A549 (cell line): ENCODE data around the gene SVOPL. TPM values are rescaled to one million over a fixed set of nuclear protein-coding genes. Genes with fewer than 3 reads are reported as not detected.

Experiments
- ATAC-seq, 2 experiments: fragments of 200-7000 bp in 1 of 2; fragments of >200 bp in 1 of 2; cut with Nextera tagmentation in 1 of 2; cut with Tn5 transposase in 1 of 2; 3 replicates each; pipeline versions ENCODE4 v1.8.0 to v1.9.1; 2018 to 2020; ENCODE audit warnings: mild to moderate bottlenecking in 1 of 2, moderate library complexity in 1 of 2
- CTCF ChIA-PET: fragments of 300-600 bp; sonication (Branson Sonifier 250); formaldehyde crosslinking; extraction: SDS; loops from one replicate; lab custom pipeline; 2021; ENCODE audit warnings: antibody characterized with exemption, inconsistent platforms; lab: Yijun Ruan, JAX
- POLR2A ChIA-PET: fragments of 350-600 bp; formaldehyde crosslinking; extraction: SDS; loops from one replicate; lab custom pipeline; 2021; ENCODE audit warnings: antibody characterized with exemption, inconsistent platforms; lab: Yijun Ruan, JAX
- DNase-seq, 2 experiments: peaks; one replicate each; pipeline versions ENCODE4 v3.0.0 to v3.0.0-alpha.2; 2011 to 2016; ENCODE audit warnings: low read depth in 1 of 2, low spot score in 1 of 2
- FAIRE-seq: peaks from 2 replicates; lab custom pipeline; 2011; peaks lifted over from hg19 to GRCh38; lab: Jason Lieb, UNC
- H3K27ac ChIP-seq, 2 experiments: fragments of >200 bp; sonication (Bioruptor Twin); formaldehyde crosslinking; 3 replicates each; pipeline ENCODE4 v1.5.1; 2016 to 2017
- H3K4me1 ChIP-seq: fragments of >200 bp; sonication (Bioruptor Twin); formaldehyde crosslinking; 3 replicates; pipeline ENCODE4 v1.6.1; 2016
- H3K4me2 ChIP-seq: fragments of >200 bp; sonication (Bioruptor Twin); formaldehyde crosslinking; 3 replicates; pipeline ENCODE4 v1.6.1; 2016
- H3K4me3 ChIP-seq: fragments of >200 bp; sonication (Bioruptor Twin); formaldehyde crosslinking; 3 replicates; pipeline ENCODE4 v1.5.1; 2016
- H3K9me3 ChIP-seq: fragments of >200 bp; sonication (Bioruptor Twin); formaldehyde crosslinking; 3 replicates; pipeline ENCODE4 v1.6.1; 2016
- ATOH8 ChIP-seq: fragments of 250-450 bp; sonication (Bioruptor Pico); IDR thresholded peaks from 2 replicates; pipeline ENCODE4 v1.5.0; 2020; ENCODE audit warnings: low read depth, mild to moderate bottlenecking, moderate library complexity
- CHD4 ChIP-seq: fragments of 200-600 bp; sonication (generic); IDR thresholded peaks from 2 replicates; pipeline ENCODE4 v1.6.1; 2016; ENCODE audit warnings: antibody characterized with exemption, mild to moderate bottlenecking, borderline replicate concordance
- E2F6 ChIP-seq: IDR thresholded peaks from 2 replicates; pipeline ENCODE4 v1.6.1; 2012; ENCODE audit warnings: low read depth, borderline replicate concordance
- ELK1 ChIP-seq: fragments of 150-350 bp; IDR thresholded peaks from 2 replicates; pipeline ENCODE4 v1.6.1; 2014; ENCODE audit warnings: low read depth, mild to moderate bottlenecking, low read length
- ESRRA ChIP-seq: fragments of 150-350 bp; IDR thresholded peaks from 2 replicates; pipeline ENCODE4 v1.6.1; 2014; ENCODE audit warnings: mild to moderate bottlenecking, low read length, borderline replicate concordance
- HES2 ChIP-seq: fragments of >200 bp; sonication (Bioruptor Twin); formaldehyde crosslinking; IDR thresholded peaks from 2 replicates; pipeline ENCODE4 v1.6.1; 2016
- KDM5A ChIP-seq: fragments of 200-600 bp; sonication (generic); IDR thresholded peaks from 2 replicates; pipeline ENCODE4 v1.6.1; 2016; ENCODE audit warnings: antibody characterized with exemption, mild to moderate bottlenecking
- MYC ChIP-seq: IDR thresholded peaks from 2 replicates; pipeline ENCODE4 v1.6.1; 2012; ENCODE audit warnings: mild to moderate bottlenecking, inconsistent platforms, low read length, improper control_type of control experiment, borderline replicate concordance
- PHF8 ChIP-seq: fragments of 200-600 bp; sonication (generic); IDR thresholded peaks from 2 replicates; pipeline ENCODE4 v1.6.1; 2016; ENCODE audit warnings: low read depth, mild to moderate bottlenecking, antibody characterized with exemption, moderate library complexity, borderline replicate concordance
- SMC3 ChIP-seq: fragments of >200 bp; sonication (Bioruptor Twin); formaldehyde crosslinking; IDR thresholded peaks from 3 replicates; pipeline ENCODE4 v1.6.1; 2018; ENCODE audit warnings: inconsistent platforms
- TFCP2L1 ChIP-seq: fragments of 250-450 bp; sonication (Bioruptor Pico); IDR thresholded peaks from 2 replicates; pipeline ENCODE4 v1.5.0; 2021; ENCODE audit warnings: mild to moderate bottlenecking
- ZC3H11A ChIP-seq: fragments of 450-650 bp; IDR thresholded peaks from 2 replicates; pipeline ENCODE4 v1.6.1; 2014; ENCODE audit warnings: antibody characterized with exemption, mild to moderate bottlenecking
- ZNF302 ChIP-seq: fragments of 250-450 bp; sonication (Bioruptor Pico); IDR thresholded peaks from 2 replicates; pipeline ENCODE4 v1.9.0; 2021; ENCODE audit warnings: inconsistent platforms, mild to moderate bottlenecking, moderate library complexity
- WGBS: methylation state at CpG from one replicate; pipeline ENCODE4 v1.1.6; 2017; ENCODE audit errors: missing lambda C conversion rate; 5-methylcytosine and 5-hydroxymethylcytosine counted together
- polyA plus RNA-seq, 4 experiments: library from polyadenylated mRNA; depleted of rRNA in 3 of 4; stranded (reverse); fragments of >200 nt; fragmentation: RNase III in 1 of 4; extraction: RNeasy Plus Mini Kit Qiagen cat#74134 plus additional on column Dnase treatment in 1 of 4; gene quantifications; 2 replicates in 3 of 4; 3 replicates in 1 of 4; pipeline ENCODE4 v1.2.3, GENCODE V29; 2011 to 2017
- TF ChIP-seq, protein P1 (sequence below): fragments of 450-650 bp; IDR thresholded peaks from 2 replicates; pipeline ENCODE4 v1.6.1; 2014; ENCODE audit warnings: antibody characterized with exemption
- TF ChIP-seq, protein P2 (sequence below): fragments of 250-450 bp; sonication (Bioruptor Pico); IDR thresholded peaks from 2 replicates; pipeline ENCODE4 v1.5.0; 2021; ENCODE audit warnings: mild to moderate bottlenecking, moderate library complexity, borderline replicate concordance
- TF ChIP-seq, protein P3 (sequence below): IDR thresholded peaks from 2 replicates; pipeline ENCODE4 v1.6.1; 2012
- TF ChIP-seq, protein P4 (sequence below): fragments of >200 bp; sonication (Bioruptor Twin); formaldehyde crosslinking; IDR thresholded peaks from 3 replicates; pipeline ENCODE4 v1.6.1; 2016

The SVOPL gene
- polyA plus RNA-seq, 2 of the 4 experiments (the other 2 are of a cell fraction): 0.21 TPM; not detected in 1

- H3K4me1 ChIP-seq: no peaks in the 10 kb centered on the region
- no peak overlapping the region for H3K4me2 ChIP-seq
- ATAC-seq (no peak), FAIRE-seq (no peak), DNase-seq (no peak)
- H3K4me3 ChIP-seq: no peak overlapping the region
- TF ChIP-seq TFCP2L1 (CRISPR knock-in tag) (no peak), ZC3H11A (no peak), CHD4 (no peak)
- TF ChIP-seq, protein P1, sequence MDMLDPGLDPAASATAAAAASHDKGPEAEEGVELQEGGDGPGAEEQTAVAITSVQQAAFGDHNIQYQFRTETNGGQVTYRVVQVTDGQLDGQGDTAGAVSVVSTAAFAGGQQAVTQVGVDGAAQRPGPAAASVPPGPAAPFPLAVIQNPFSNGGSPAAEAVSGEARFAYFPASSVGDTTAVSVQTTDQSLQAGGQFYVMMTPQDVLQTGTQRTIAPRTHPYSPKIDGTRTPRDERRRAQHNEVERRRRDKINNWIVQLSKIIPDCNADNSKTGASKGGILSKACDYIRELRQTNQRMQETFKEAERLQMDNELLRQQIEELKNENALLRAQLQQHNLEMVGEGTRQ: no peak
- 88% methylated on average over 4 of the region's 4 CpGs for WGBS
- no peaks in the 10 kb centered on the region for H3K9me3 ChIP-seq
- no peak overlapping the region for H3K27ac ChIP-seq
- ChIA-PET CTCF (interaction anchor here (0.6 kb wide), 1 partner anchor 81 kb away, joined by 3 read pairs; no protein-coding TSS in a partner anchor), POLR2A (no interaction called here)
Observed at GRCh38 chr7:138555684-138556083, 145.5 kb downstream of the SVOPL start.

DNA sequence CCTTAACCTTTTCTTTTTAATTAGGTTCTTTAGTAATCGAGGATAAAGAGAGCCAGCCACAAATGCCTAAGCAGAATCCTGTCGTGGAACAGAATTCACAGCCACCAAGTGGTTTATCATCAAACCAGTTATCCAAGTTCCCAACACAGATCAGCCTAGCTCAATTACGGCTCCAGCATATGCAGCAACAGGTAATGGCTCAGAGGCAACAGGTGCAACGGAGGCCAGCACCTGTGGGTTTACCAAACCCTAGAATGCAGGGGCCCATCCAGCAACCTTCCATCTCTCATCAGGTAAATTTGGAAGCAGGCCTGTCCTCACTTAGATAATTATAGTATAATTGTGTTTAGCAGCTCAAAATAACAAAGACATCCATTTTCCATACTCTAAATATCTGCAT, 146.5 kb downstream of the SVOPL start:
- no peak for ATAC-seq
- Histone ChIP-seq H3K4me1 (no peaks in the 10 kb centered on the region), H3K27ac (no peak overlapping the region), H3K9me3 (no peaks in the 10 kb centered on the region), H3K4me3 (no peak overlapping the region), H3K4me2 (no peak overlapping the region)
- no peak for DNase-seq
- POLR2A ChIA-PET: no interaction called here
- CTCF ChIA-PET: interaction anchor here (0.6 kb wide), 1 partner anchor 93 kb away, joined by 4 read pairs; no protein-coding TSS in a partner anchor
- TF ChIP-seq, protein P2, sequence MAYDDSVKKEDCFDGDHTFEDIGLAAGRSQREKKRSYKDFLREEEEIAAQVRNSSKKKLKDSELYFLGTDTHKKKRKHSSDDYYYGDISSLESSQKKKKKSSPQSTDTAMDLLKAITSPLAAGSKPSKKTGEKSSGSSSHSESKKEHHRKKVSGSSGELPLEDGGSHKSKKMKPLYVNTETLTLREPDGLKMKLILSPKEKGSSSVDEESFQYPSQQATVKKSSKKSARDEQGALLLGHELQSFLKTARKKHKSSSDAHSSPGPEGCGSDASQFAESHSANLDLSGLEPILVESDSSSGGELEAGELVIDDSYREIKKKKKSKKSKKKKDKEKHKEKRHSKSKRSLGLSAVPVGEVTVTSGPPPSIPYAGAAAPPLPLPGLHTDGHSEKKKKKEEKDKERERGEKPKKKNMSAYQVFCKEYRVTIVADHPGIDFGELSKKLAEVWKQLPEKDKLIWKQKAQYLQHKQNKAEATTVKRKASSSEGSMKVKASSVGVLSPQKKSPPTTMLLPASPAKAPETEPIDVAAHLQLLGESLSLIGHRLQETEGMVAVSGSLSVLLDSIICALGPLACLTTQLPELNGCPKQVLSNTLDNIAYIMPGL (CRISPR knock-in tag): no peak
- TF ChIP-seq, protein P3, sequence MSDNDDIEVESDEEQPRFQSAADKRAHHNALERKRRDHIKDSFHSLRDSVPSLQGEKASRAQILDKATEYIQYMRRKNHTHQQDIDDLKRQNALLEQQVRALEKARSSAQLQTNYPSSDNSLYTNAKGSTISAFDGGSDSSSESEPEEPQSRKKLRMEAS: no peak
- no peak for TF ChIP-seq E2F6
- TF ChIP-seq ZNF302 (CRISPR knock-in tag): no peak
- no peak for TF ChIP-seq KDM5A
- TF ChIP-seq PHF8: no peak
- TF ChIP-seq, protein P4, sequence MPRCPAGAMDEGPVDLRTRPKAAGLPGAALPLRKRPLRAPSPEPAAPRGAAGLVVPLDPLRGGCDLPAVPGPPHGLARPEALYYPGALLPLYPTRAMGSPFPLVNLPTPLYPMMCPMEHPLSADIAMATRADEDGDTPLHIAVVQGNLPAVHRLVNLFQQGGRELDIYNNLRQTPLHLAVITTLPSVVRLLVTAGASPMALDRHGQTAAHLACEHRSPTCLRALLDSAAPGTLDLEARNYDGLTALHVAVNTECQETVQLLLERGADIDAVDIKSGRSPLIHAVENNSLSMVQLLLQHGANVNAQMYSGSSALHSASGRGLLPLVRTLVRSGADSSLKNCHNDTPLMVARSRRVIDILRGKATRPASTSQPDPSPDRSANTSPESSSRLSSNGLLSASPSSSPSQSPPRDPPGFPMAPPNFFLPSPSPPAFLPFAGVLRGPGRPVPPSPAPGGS: no peak
- TF ChIP-seq ATOH8 (CRISPR knock-in tag): no peak
- TF ChIP-seq HES2: no peak
- TF ChIP-seq, protein P1: no peak
- no peak for TF ChIP-seq MYC
- TF ChIP-seq SMC3: no peak
- no peak for TF ChIP-seq ESRRA
- no peak for TF ChIP-seq ELK1
- FAIRE-seq: no peak
- WGBS: 96% methylated on average over 4 of the region's 4 CpGs
